ENCODE data around the gene TCOF1.

The TCOF1 gene

DNA sequence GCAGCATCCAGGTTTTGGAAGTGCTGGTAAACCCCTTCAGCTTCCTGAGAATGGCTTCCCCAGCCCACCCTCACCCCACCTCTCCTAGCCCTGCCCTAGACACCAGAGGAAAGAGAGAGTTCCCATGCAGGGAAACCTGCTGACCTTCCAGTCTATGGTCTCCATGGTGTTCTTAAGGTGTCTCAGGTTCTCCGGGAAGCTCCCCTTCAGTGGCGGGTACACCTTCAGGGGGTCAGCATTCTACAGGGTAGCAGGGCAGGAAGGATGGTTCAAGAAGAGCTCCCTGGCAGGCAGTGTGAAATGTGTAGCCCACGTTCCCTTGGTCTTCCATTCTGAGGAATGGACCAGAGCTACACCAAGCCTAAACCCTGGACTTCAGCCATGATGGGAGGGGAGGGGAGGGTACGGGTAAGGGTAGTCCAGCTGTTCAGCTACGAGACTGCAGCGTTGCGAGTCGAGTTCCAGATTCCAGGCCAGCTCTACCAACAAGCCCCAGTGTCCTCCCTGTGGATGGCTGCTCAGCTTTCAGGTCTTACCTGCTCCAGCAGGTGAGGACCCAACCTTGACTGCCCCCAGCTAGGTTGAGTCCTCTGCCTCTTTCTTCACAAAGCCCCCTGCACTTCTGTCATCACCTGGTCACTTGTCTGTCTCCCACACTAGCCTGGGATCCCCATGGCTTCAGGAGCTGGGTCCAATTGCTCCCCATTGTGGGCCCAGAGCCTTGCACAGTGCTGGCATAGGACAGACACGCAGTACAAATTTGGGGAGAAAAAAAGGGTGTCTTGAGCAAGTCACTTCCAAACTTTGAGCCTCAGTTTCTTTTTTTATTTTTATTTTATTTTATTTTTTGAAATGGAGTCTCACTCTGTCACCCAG is 47.7 kb downstream of the TCOF1 start:
- peaks cover 82% of the 10 kb centered on the region for H3K36me3 ChIP-seq (ENCODE audit: insufficient read depth, low read length)
- H3K9me2 ChIP-seq (ENCODE audit: low read depth, low read length): no peaks in the 10 kb centered on the region
- peaks cover 35% of the 10 kb centered on the region for H3K4me1 ChIP-seq (ENCODE audit: insufficient read depth, low read length, severe bottlenecking)
- no peak overlapping the region for H3K4me2 ChIP-seq (ENCODE audit: low read length)
- H3K4me3 ChIP-seq (ENCODE audit: low read depth, low read length, poor library complexity, severe bottlenecking): no peak overlapping the region
- H4K20me1 ChIP-seq (ENCODE audit: insufficient read depth, low read length): no peaks in the 10 kb centered on the region
- no peaks in the 10 kb centered on the region for H3K79me2 ChIP-seq (ENCODE audit: insufficient read depth, low read length)
- no peak overlapping the region for H3K9ac ChIP-seq (ENCODE audit: low read length)
- no peaks in the 10 kb centered on the region for H3K27me3 ChIP-seq (ENCODE audit: insufficient read depth, low read length)
- H3K9me3 ChIP-seq (ENCODE audit: low read length): no peaks in the 10 kb centered on the region
- H3K27ac ChIP-seq (ENCODE audit: low read depth, low read length, poor library complexity, severe bottlenecking): no peak overlapping the region
- no peak for TF ChIP-seq EZH2 (IDR thresholded peaks at IDR 0.05; ENCODE audit: borderline replicate concordance, low read length)
- TF ChIP-seq, protein P1, sequence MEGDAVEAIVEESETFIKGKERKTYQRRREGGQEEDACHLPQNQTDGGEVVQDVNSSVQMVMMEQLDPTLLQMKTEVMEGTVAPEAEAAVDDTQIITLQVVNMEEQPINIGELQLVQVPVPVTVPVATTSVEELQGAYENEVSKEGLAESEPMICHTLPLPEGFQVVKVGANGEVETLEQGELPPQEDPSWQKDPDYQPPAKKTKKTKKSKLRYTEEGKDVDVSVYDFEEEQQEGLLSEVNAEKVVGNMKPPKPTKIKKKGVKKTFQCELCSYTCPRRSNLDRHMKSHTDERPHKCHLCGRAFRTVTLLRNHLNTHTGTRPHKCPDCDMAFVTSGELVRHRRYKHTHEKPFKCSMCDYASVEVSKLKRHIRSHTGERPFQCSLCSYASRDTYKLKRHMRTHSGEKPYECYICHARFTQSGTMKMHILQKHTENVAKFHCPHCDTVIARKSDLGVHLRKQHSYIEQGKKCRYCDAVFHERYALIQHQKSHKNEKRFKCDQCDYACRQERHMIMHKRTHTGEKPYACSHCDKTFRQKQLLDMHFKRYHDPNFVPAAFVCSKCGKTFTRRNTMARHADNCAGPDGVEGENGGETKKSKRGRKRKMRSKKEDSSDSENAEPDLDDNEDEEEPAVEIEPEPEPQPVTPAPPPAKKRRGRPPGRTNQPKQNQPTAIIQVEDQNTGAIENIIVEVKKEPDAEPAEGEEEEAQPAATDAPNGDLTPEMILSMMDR (IDR thresholded peaks at IDR 0.05; ENCODE audit: low read length): no peak
- peaks cover 6% of the 10 kb centered on the region for H3F3A ChIP-seq (ENCODE audit: insufficient read depth, low read length)
- no peak overlapping the region for H2AFZ ChIP-seq (ENCODE audit: low read length)

DNA sequence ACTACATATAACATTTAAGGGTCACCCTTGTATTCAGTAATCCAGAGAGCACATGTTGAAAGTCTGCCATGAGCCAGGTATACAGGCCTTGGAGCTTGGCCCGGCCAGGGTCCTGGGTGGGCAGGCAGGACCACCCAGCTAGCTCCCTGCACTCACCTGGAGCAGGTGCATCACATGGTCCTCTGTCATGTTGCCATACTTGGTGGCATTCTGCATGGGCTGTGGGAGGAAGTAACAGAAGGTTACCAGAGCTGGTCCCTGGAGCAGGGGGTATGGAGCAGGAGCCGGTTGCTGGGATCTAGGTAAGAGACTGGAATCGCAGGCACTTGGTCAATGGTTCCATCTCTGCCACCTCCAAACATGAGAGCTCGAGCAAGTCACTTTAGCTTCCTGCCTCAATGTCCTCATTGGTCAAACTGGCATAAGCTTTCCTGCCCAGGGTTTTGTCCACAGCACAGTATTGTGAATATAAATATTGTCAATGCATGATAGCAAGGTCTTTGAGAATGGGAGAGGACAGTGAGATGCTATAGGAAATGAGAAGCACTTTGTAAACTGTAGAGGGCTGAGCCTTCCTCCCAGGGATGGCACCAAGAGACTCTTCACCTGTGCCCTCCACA is 48.7 kb downstream of the TCOF1 start:
- Histone ChIP-seq H3K4me2 (ENCODE audit: low read length) (no peak overlapping the region), H3K79me2 (ENCODE audit: insufficient read depth, low read length) (peaks cover 1% of the 10 kb centered on the region; the same call in 1 of the 2 replicates), H3K9me2 (ENCODE audit: low read depth, low read length) (no peaks in the 10 kb centered on the region), H2AFZ (ENCODE audit: low read length) (no peak overlapping the region), H3K4me1 (ENCODE audit: insufficient read depth, low read length, severe bottlenecking) (peaks cover 45% of the 10 kb centered on the region), H3K36me3 (ENCODE audit: insufficient read depth, low read length) (peaks cover 75% of the 10 kb centered on the region), H3K4me3 (ENCODE audit: low read depth, low read length, poor library complexity, severe bottlenecking) (no peak overlapping the region), H4K20me1 (ENCODE audit: insufficient read depth, low read length) (no peaks in the 10 kb centered on the region), H3K27ac (ENCODE audit: low read depth, low read length, poor library complexity, severe bottlenecking) (no peak overlapping the region), H3K9ac (ENCODE audit: low read length) (no peak overlapping the region), H3F3A (ENCODE audit: insufficient read depth, low read length) (peaks cover 12% of the 10 kb centered on the region), H3K27me3 (ENCODE audit: insufficient read depth, low read length) (no peaks in the 10 kb centered on the region), H3K9me3 (ENCODE audit: low read length) (no peaks in the 10 kb centered on the region)
- TF ChIP-seq EZH2 (IDR thresholded peaks at IDR 0.05; ENCODE audit: borderline replicate concordance, low read length): no peak
- TF ChIP-seq, protein P1 (IDR thresholded peaks at IDR 0.05; ENCODE audit: low read length): no peak

DNA sequence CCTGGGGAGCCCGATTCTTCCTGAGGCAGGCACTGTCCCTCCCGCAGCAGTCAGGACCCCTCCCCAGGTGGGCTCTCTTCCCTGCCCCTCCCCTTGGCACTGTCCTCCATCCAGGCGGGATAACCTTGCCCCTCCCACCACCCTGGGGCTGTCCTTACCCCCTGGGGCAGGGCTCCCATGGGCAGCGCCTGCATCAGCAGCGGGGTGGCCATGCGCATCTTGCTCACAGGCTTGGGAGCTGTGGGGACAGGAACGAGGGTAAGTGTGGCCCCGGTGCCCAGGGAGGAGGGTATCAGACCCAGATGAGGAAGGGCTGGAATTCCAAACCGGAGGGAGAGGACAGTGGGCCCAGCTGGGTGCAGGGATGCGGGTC is 49.2 kb downstream of the TCOF1 start:
- H3F3A ChIP-seq (ENCODE audit: insufficient read depth, low read length): peaks cover 12% of the 10 kb centered on the region
- H3K4me1 ChIP-seq (ENCODE audit: insufficient read depth, low read length, severe bottlenecking): peaks cover 50% of the 10 kb centered on the region
- no peak overlapping the region; the same call in 1 of the 2 replicates for H3K4me2 ChIP-seq (ENCODE audit: low read length)
- peaks cover 6% of the 10 kb centered on the region; the same call in 1 of the 2 replicates for H3K79me2 ChIP-seq (ENCODE audit: insufficient read depth, low read length)
- no peaks in the 10 kb centered on the region for H4K20me1 ChIP-seq (ENCODE audit: insufficient read depth, low read length)
- no peaks in the 10 kb centered on the region for H3K9me3 ChIP-seq (ENCODE audit: low read length)
- no peak overlapping the region for H3K9ac ChIP-seq (ENCODE audit: low read length)
- peaks cover 70% of the 10 kb centered on the region for H3K36me3 ChIP-seq (ENCODE audit: insufficient read depth, low read length)
- H3K4me3 ChIP-seq (ENCODE audit: low read depth, low read length, poor library complexity, severe bottlenecking): no peak overlapping the region
- H3K27ac ChIP-seq (ENCODE audit: low read depth, low read length, poor library complexity, severe bottlenecking): no peak overlapping the region
- H3K27me3 ChIP-seq (ENCODE audit: insufficient read depth, low read length): no peaks in the 10 kb centered on the region
- TF ChIP-seq, protein P1 (IDR thresholded peaks at IDR 0.05; ENCODE audit: low read length): no peak
- TF ChIP-seq EZH2 (IDR thresholded peaks at IDR 0.05; ENCODE audit: borderline replicate concordance, low read length): no peak
- H3K9me2 ChIP-seq (ENCODE audit: low read depth, low read length): no peaks in the 10 kb centered on the region
- H2AFZ ChIP-seq (ENCODE audit: low read length): no peak overlapping the region

Measured in OCI-LY1 (cell line).